ENCODE measurements around the gene KXD1.

DNA sequence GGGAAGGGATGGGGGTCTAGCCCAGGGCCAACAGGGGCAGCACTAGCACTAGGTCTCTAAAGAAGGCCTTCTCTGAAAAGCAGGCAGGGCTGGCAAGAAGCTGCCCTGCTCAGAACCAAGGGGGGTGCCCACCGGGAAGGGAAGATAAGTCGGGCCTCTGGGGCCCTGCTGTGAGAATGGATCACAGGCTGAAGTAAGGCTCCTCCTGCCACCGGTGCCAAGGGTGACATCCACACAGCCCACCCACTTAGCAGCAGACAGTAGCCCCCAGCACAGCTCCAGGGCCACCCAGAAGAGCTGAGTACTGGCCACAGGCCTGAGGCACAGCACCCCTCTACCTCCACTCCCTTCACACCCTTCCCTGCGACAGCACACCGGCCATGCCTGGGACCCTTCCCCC, 41.7 kb upstream of the KXD1 start:
- TF ChIP-seq, protein P1, sequence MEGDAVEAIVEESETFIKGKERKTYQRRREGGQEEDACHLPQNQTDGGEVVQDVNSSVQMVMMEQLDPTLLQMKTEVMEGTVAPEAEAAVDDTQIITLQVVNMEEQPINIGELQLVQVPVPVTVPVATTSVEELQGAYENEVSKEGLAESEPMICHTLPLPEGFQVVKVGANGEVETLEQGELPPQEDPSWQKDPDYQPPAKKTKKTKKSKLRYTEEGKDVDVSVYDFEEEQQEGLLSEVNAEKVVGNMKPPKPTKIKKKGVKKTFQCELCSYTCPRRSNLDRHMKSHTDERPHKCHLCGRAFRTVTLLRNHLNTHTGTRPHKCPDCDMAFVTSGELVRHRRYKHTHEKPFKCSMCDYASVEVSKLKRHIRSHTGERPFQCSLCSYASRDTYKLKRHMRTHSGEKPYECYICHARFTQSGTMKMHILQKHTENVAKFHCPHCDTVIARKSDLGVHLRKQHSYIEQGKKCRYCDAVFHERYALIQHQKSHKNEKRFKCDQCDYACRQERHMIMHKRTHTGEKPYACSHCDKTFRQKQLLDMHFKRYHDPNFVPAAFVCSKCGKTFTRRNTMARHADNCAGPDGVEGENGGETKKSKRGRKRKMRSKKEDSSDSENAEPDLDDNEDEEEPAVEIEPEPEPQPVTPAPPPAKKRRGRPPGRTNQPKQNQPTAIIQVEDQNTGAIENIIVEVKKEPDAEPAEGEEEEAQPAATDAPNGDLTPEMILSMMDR (IDR thresholded peaks at IDR 0.05) = no peak
- TF ChIP-seq POLR2A (IDR thresholded peaks at IDR 0.05) (no peak), EP300 (IDR thresholded peaks at IDR 0.05) (no peak), POLR2AphosphoS5 (IDR thresholded peaks at IDR 0.05) (no peak)
